A549 (cell line): Measurements from ENCODE around the gene SLC24A3. TPM values are rescaled to one million over a fixed set of nuclear protein-coding genes. Genes with fewer than 3 reads are reported as not detected.

Experiments used
- ATAC-seq, 2 experiments: fragments of 200-7000 bp in 1 of 2; fragments of >200 bp in 1 of 2; cut with Nextera tagmentation in 1 of 2; cut with Tn5 transposase in 1 of 2; 3 replicates each; pipeline versions ENCODE4 v1.8.0 to v1.9.1; 2018 to 2020; ENCODE audit warnings: mild to moderate bottlenecking in 1 of 2, moderate library complexity in 1 of 2
- CTCF ChIA-PET: fragments of 300-600 bp; sonication (Branson Sonifier 250); formaldehyde crosslinking; extraction: SDS; loops from one replicate; lab custom pipeline; 2021; ENCODE audit warnings: antibody characterized with exemption, inconsistent platforms; lab: Yijun Ruan, JAX
- POLR2A ChIA-PET: fragments of 350-600 bp; formaldehyde crosslinking; extraction: SDS; loops from one replicate; lab custom pipeline; 2021; ENCODE audit warnings: antibody characterized with exemption, inconsistent platforms; lab: Yijun Ruan, JAX
- DNase-seq, 2 experiments: peaks; one replicate each; pipeline versions ENCODE4 v3.0.0 to v3.0.0-alpha.2; 2011 to 2016; ENCODE audit warnings: low read depth in 1 of 2, low spot score in 1 of 2
- FAIRE-seq: peaks from 2 replicates; lab custom pipeline; 2011; peaks lifted over from hg19 to GRCh38; lab: Jason Lieb, UNC
- H3K27ac ChIP-seq, 2 experiments: fragments of >200 bp; sonication (Bioruptor Twin); formaldehyde crosslinking; 3 replicates each; pipeline ENCODE4 v1.5.1; 2016 to 2017
- H3K4me1 ChIP-seq: fragments of >200 bp; sonication (Bioruptor Twin); formaldehyde crosslinking; 3 replicates; pipeline ENCODE4 v1.6.1; 2016
- H3K4me2 ChIP-seq: fragments of >200 bp; sonication (Bioruptor Twin); formaldehyde crosslinking; 3 replicates; pipeline ENCODE4 v1.6.1; 2016
- H3K4me3 ChIP-seq: fragments of >200 bp; sonication (Bioruptor Twin); formaldehyde crosslinking; 3 replicates; pipeline ENCODE4 v1.5.1; 2016
- H3K9me3 ChIP-seq: fragments of >200 bp; sonication (Bioruptor Twin); formaldehyde crosslinking; 3 replicates; pipeline ENCODE4 v1.6.1; 2016
- BHLHE40 ChIP-seq: IDR thresholded peaks from 2 replicates; pipeline ENCODE4 v1.6.1; 2012; ENCODE audit warnings: low read depth, low read length, inconsistent platforms
- CBX2 ChIP-seq: fragments of 200-600 bp; sonication (generic); IDR thresholded peaks from 2 replicates; pipeline ENCODE4 v1.6.1; 2016; ENCODE audit warnings: low read depth, mild to moderate bottlenecking, borderline replicate concordance
- EP300 ChIP-seq, 2 experiments: fragments of >200 bp; sonication (Bioruptor Twin); formaldehyde crosslinking; IDR thresholded peaks; 2 replicates in 1 of 2; 3 replicates in 1 of 2; pipeline ENCODE4 v1.6.1; 2016 to 2017
- HEYL ChIP-seq: fragments of 250-450 bp; sonication (Bioruptor Pico); IDR thresholded peaks from 2 replicates; pipeline ENCODE4 v1.8.0; 2021; ENCODE audit warnings: mild to moderate bottlenecking, moderate library complexity
- HOXB13 ChIP-seq: fragments of 250-450 bp; sonication (Bioruptor Pico); IDR thresholded peaks from 2 replicates; pipeline ENCODE4 v1.5.0; 2020; ENCODE audit warnings: low read depth, mild to moderate bottlenecking, moderate library complexity
- HOXB5 ChIP-seq: fragments of 250-450 bp; sonication (Bioruptor Pico); IDR thresholded peaks from 2 replicates; pipeline ENCODE4 v1.5.0; 2020; ENCODE audit warnings: mild to moderate bottlenecking, moderate library complexity
- MAFK ChIP-seq: fragments of 450-650 bp; IDR thresholded peaks from 2 replicates; pipeline ENCODE4 v1.6.1; 2014; ENCODE audit not compliant: partially characterized antibody
- RAD21 ChIP-seq, 2 experiments: fragments of >200 bp in 1 of 2; sonication (Bioruptor Twin) in 1 of 2; formaldehyde crosslinking in 1 of 2; IDR thresholded peaks in 1 of 2; conservative IDR thresholded peaks in 1 of 2; 2 replicates in 1 of 2; 3 replicates in 1 of 2; pipeline ENCODE4 v1.6.1; 2012 to 2018; ENCODE audit warnings: inconsistent platforms in 1 of 2
- RARB ChIP-seq: fragments of 250-450 bp; sonication (Bioruptor Pico); IDR thresholded peaks from 2 replicates; pipeline ENCODE4 v1.8.0; 2021; ENCODE audit warnings: mild to moderate bottlenecking, moderate library complexity
- RNF2 ChIP-seq: fragments of 200-600 bp; sonication (generic); IDR thresholded peaks from 2 replicates; pipeline ENCODE4 v1.6.1; 2016; ENCODE audit warnings: low read depth, mild to moderate bottlenecking, antibody characterized with exemption, moderate library complexity, borderline replicate concordance
- WGBS: methylation state at CpG from one replicate; pipeline ENCODE4 v1.1.6; 2017; ENCODE audit errors: missing lambda C conversion rate; 5-methylcytosine and 5-hydroxymethylcytosine counted together
- polyA plus RNA-seq, 4 experiments: library from polyadenylated mRNA; depleted of rRNA in 3 of 4; stranded (reverse); fragments of >200 nt; fragmentation: RNase III in 1 of 4; extraction: RNeasy Plus Mini Kit Qiagen cat#74134 plus additional on column Dnase treatment in 1 of 4; gene quantifications; 2 replicates in 3 of 4; 3 replicates in 1 of 4; pipeline ENCODE4 v1.2.3, GENCODE V29; 2011 to 2017
- TF ChIP-seq, protein P1 (sequence below): fragments of 200-600 bp; sonication (generic); IDR thresholded peaks from 2 replicates; pipeline ENCODE4 v1.6.1; 2016; ENCODE audit warnings: antibody characterized with exemption, mild to moderate bottlenecking, moderate library complexity
- TF ChIP-seq, protein P2 (sequence below): fragments of >200 bp; sonication (Bioruptor Twin); formaldehyde crosslinking; IDR thresholded peaks from 2 replicates; pipeline ENCODE4 v1.6.1; 2016
- TF ChIP-seq, protein P3 (sequence below): fragments of >200 bp; sonication (Bioruptor Twin); formaldehyde crosslinking; IDR thresholded peaks from 3 replicates; pipeline ENCODE4 v1.6.1; 2016
- TF ChIP-seq, protein P4 (sequence below): IDR thresholded peaks from 2 replicates; pipeline ENCODE4 v1.6.1; 2012
- TF ChIP-seq, protein P5 (sequence below): fragments of 150-350 bp; IDR thresholded peaks from 2 replicates; pipeline ENCODE4 v1.6.1; 2014; ENCODE audit warnings: low read depth, mild to moderate bottlenecking, low read length

Gene SLC24A3
- polyA plus RNA-seq, 2 of the 4 experiments (the other 2 are of a cell fraction), result 0.08 TPM; not detected in 1

DNA sequence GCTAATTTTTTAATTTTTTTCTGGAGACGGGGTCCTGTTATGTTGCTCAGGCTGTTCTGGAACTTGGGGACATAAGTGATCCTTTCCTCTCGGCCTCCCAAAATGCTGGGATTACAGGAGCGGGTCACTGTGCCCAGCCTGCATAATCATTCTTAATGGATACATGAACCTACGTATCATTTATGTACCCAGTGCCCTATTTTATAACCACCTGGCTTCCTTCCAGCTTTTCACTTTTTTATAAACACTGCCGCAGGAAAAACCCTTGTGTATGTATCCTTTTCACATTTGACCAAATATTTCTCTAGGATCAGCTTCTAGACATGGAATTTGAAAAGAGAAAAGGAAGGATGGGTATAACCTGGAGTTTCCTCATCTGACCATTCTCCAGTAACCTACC lies 460.1 kb downstream of the SLC24A3 start:
- TF ChIP-seq RAD21 (conservative IDR thresholded peaks at IDR 0.05 in 1 of 2, IDR thresholded peaks at IDR 0.05 in 1 of 2), result no peak
- Histone ChIP-seq H3K9me3 (no peaks in the 10 kb centered on the region), H3K4me2 (no peak overlapping the region), H3K27ac (no peak overlapping the region), H3K4me1 (no peaks in the 10 kb centered on the region), H3K4me3 (no peak overlapping the region)
- ATAC-seq (no peak), FAIRE-seq (no peak), DNase-seq (no peak)
- ChIA-PET CTCF (interaction anchor here (1.1 to 4.3 kb wide), 4 partner anchors 10 to 466 kb away, joined by 3 to 50 read pairs (median 4); no protein-coding TSS in a partner anchor), POLR2A (interaction anchor here (0.6 kb wide), 1 partner anchor 1100 kb away, joined by 3 read pairs; no protein-coding TSS in a partner anchor)
- 48% methylated on average over 5 of the region's 5 CpGs for WGBS

DNA sequence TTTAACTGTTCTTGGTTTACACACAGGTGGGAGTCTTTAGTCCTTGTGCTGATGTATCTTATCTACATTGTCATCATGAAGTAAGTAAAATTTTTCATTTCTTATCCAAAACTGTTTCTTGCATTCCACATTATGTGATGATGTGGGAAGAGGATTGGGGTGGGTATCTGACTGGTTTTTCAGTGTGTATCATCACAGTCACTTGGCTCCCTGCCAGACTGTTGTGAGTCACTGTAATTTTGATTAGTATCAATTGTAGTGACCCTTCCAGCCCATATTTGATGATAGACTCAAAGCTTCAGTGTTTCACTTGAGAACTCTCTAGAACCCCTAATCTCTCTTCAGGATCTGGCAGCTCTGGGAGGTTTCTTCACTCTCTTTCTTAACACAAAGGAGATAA lies 461.1 kb downstream of the SLC24A3 start:
- DNase-seq (no peak), ATAC-seq (no peak; a peak in 1 of 6 replicates), FAIRE-seq (no peak)
- no peak overlapping the region for H3K27ac ChIP-seq
- CTCF ChIA-PET, result interaction anchor here (1.5 to 4.3 kb wide), 3 partner anchors 11 to 468 kb away, joined by 3 to 50 read pairs (median 4); no protein-coding TSS in a partner anchor
- POLR2A ChIA-PET, result no interaction called here
- H3K4me2 ChIP-seq, result no peak overlapping the region
- H3K4me1 ChIP-seq, result no peaks in the 10 kb centered on the region
- no peaks in the 10 kb centered on the region for H3K9me3 ChIP-seq
- H3K4me3 ChIP-seq, result no peak overlapping the region
- no peak for TF ChIP-seq HOXB5 (CRISPR knock-in tag)
- no peak for TF ChIP-seq BHLHE40
- no peak for TF ChIP-seq HEYL (CRISPR knock-in tag)
- TF ChIP-seq, protein P1, sequence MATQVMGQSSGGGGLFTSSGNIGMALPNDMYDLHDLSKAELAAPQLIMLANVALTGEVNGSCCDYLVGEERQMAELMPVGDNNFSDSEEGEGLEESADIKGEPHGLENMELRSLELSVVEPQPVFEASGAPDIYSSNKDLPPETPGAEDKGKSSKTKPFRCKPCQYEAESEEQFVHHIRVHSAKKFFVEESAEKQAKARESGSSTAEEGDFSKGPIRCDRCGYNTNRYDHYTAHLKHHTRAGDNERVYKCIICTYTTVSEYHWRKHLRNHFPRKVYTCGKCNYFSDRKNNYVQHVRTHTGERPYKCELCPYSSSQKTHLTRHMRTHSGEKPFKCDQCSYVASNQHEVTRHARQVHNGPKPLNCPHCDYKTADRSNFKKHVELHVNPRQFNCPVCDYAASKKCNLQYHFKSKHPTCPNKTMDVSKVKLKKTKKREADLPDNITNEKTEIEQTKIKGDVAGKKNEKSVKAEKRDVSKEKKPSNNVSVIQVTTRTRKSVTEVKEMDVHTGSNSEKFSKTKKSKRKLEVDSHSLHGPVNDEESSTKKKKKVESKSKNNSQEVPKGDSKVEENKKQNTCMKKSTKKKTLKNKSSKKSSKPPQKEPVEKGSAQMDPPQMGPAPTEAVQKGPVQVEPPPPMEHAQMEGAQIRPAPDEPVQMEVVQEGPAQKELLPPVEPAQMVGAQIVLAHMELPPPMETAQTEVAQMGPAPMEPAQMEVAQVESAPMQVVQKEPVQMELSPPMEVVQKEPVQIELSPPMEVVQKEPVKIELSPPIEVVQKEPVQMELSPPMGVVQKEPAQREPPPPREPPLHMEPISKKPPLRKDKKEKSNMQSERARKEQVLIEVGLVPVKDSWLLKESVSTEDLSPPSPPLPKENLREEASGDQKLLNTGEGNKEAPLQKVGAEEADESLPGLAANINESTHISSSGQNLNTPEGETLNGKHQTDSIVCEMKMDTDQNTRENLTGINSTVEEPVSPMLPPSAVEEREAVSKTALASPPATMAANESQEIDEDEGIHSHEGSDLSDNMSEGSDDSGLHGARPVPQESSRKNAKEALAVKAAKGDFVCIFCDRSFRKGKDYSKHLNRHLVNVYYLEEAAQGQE, result no peak
- TF ChIP-seq, protein P2, sequence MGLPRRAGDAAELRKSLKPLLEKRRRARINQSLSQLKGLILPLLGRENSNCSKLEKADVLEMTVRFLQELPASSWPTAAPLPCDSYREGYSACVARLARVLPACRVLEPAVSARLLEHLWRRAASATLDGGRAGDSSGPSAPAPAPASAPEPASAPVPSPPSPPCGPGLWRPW, result no peak
- no peak for TF ChIP-seq RNF2
- TF ChIP-seq, protein P3, sequence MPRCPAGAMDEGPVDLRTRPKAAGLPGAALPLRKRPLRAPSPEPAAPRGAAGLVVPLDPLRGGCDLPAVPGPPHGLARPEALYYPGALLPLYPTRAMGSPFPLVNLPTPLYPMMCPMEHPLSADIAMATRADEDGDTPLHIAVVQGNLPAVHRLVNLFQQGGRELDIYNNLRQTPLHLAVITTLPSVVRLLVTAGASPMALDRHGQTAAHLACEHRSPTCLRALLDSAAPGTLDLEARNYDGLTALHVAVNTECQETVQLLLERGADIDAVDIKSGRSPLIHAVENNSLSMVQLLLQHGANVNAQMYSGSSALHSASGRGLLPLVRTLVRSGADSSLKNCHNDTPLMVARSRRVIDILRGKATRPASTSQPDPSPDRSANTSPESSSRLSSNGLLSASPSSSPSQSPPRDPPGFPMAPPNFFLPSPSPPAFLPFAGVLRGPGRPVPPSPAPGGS, result no peak
- TF ChIP-seq CBX2, result no peak
- no peak for TF ChIP-seq HOXB13 (CRISPR knock-in tag)
- no peak for TF ChIP-seq RARB (CRISPR knock-in tag)
- TF ChIP-seq, protein P4, sequence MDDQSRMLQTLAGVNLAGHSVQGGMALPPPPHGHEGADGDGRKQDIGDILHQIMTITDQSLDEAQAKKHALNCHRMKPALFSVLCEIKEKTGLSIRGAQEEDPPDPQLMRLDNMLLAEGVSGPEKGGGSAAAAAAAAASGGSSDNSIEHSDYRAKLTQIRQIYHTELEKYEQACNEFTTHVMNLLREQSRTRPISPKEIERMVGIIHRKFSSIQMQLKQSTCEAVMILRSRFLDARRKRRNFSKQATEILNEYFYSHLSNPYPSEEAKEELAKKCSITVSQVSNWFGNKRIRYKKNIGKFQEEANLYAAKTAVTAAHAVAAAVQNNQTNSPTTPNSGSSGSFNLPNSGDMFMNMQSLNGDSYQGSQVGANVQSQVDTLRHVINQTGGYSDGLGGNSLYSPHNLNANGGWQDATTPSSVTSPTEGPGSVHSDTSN, result no peak

DNA sequence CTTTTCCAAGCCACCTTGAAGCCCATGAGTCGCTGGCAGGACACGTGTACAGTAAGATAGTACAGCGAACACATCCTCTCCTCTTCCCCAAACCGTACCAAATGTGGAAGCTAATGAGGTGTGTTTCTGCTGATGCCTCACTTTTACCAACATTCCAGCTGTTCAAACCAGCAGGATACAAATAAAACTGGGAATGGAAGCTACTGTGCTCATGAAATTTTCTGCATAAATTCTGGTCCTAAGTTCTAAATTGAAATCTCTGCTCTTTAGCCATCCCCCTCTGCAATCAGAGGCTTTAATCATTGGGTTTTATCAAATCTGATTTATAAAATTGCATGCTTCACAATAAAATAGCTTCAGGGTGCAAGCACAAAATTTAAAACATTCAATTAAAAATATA lies 463.8 kb downstream of the SLC24A3 start:
- CTCF ChIA-PET, result interaction anchor here (0.9 to 4.3 kb wide), 7 partner anchors 9 to 1044 kb away, joined by 3 to 50 read pairs (median 4); no protein-coding TSS in a partner anchor
- H3K4me1 ChIP-seq, result no peaks in the 10 kb centered on the region
- POLR2A ChIA-PET, result no interaction called here
- no peak overlapping the region for H3K4me2 ChIP-seq
- H3K4me3 ChIP-seq, result no peak overlapping the region
- peak; percentile 66 for TF ChIP-seq MAFK
- TF ChIP-seq, protein P5, sequence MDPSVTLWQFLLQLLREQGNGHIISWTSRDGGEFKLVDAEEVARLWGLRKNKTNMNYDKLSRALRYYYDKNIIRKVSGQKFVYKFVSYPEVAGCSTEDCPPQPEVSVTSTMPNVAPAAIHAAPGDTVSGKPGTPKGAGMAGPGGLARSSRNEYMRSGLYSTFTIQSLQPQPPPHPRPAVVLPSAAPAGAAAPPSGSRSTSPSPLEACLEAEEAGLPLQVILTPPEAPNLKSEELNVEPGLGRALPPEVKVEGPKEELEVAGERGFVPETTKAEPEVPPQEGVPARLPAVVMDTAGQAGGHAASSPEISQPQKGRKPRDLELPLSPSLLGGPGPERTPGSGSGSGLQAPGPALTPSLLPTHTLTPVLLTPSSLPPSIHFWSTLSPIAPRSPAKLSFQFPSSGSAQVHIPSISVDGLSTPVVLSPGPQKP, result no peak
- TF ChIP-seq EP300 (IDR thresholded peaks at IDR 0.05), result no peak
- H3K9me3 ChIP-seq, result no peaks in the 10 kb centered on the region
- no peak for FAIRE-seq
- 25% methylated on average over 4 of the region's 4 CpGs for WGBS
- DNase-seq, result no peak
- no peak for ATAC-seq
- no peak overlapping the region for H3K27ac ChIP-seq
